GM21717 (cell line): ENCODE measurements around the gene PGS1.

Experiments
- ATAC-seq: cut with Tn5 transposase; IDR thresholded peaks from one replicate; pipeline ENCODE4 v1.9.1; 2021; ENCODE audit warnings: mild to moderate bottlenecking, moderate library complexity; ENCODE audit not compliant: unreplicated experiment

PGS1 gene

DNA sequence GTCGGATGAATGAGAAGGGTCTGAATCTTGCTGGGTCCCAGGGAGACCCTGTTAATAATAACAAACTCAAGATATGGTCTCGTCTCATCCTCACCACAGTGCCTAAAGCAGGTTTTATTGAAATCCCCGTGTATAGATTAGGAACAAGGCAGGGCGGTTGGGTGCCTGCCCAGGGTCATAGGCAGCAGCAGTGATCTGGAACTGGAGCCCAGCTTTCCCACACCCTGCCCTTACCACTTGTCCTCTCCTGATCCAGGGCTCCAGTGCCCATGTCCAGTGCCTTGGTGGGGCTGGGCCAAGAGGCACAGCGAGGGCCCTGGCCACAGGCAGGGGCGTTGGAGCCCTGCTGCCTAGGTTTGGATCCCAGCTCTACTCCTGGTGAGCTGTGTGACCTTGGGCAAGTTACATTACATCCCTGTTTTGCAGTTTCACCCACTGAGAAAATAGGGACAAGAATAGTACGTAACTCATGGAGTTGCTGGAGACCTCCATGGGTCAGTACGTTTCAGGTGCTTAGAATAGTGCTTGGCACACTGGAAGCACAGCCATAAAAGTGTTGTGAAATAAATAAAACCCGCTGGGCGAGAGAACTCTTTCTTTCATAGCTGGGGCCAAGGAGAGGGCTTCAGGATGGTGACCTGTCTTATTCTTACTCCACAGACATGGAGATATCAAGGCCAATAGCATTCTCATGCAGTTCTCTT is 32.5 kb upstream of the PGS1 start:
- ATAC-seq, result no peak

DNA sequence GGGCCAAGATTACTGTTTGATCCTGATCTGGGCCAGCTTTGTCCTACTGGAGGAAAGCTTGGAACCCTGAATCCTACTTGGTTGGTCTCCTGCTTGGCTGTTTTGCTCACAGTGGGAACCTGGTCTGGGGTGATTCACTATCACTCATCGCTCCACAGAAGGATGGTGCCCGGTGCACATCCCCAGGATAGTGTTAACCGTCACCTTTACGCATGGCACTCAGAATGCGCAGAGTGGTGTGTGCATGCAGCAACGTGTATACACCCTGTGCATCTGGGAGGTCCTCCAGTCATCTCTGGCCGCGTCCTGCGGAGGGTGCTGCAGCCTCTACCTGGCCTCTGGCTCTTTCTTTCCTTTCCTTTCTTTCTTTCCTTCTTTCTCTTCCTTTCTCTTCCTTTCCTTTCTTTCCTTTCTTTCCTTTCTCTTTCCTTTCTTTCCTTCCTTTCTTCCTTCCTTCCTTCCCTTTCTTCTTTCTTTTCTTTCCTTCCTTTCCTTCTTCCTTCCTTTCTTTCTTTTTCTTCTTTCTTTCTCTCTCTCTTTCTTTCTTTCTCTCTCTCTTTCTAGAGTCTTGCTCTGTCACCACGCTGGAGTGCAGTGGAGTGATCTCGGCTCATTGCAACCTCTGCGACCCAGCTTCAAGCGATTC is 31.7 kb upstream of the PGS1 start:
- no peak for ATAC-seq

DNA sequence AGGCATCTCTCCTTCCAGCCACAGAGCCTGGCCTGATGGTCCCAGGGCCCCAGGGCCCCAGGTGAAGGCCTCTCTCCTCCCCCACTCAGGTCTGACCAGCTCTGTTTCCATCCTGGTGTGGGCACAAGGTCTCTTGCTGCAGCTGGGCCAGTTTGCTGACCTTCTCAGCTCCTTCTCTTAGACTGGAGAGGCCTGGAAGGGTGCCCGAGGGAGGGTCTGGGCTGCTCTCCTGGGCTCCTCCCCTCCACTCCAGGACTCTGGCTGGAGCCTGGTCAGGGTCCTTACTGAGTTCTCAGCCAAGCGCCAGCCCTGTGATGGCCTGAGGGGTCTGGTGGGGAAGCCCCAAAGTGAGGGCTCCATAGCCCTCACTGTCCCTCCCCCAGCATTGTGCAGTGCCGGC is 31.0 kb upstream of the PGS1 start:
- no peak for ATAC-seq

DNA sequence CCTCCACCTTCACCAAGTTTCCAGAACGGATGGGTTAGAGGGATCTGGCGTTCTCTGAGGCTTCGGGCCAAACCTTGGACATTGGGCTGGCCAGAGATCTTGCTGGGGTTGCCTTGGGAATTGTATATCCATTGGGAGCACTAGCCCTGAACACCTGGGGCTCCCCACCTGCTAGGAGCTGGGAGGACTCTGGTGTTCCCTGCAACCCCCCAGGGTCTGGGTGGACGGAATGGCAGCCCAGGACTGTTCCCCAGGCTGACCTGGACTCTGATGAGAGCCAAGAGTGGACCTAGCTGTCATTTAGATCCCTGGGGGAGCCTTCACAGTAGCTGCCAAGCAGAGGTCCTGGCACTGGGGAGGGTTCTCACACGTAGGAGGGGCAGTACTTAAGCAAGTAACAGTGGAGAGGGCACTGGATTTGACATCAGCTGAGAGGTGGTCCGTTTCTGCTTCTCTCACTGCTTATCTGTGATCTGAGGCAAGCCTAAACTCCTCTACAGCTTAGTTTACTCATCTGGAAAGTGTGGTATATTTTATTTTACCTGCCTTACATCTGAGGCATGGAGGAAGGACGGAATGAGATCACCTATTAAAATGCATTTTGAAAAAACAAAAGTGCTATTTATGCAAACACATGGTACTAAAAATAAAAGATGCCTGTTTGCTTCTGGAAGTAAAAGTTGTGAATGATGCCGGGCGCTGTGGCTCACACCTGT is 30.2 kb upstream of the PGS1 start:
- no peak for ATAC-seq

DNA sequence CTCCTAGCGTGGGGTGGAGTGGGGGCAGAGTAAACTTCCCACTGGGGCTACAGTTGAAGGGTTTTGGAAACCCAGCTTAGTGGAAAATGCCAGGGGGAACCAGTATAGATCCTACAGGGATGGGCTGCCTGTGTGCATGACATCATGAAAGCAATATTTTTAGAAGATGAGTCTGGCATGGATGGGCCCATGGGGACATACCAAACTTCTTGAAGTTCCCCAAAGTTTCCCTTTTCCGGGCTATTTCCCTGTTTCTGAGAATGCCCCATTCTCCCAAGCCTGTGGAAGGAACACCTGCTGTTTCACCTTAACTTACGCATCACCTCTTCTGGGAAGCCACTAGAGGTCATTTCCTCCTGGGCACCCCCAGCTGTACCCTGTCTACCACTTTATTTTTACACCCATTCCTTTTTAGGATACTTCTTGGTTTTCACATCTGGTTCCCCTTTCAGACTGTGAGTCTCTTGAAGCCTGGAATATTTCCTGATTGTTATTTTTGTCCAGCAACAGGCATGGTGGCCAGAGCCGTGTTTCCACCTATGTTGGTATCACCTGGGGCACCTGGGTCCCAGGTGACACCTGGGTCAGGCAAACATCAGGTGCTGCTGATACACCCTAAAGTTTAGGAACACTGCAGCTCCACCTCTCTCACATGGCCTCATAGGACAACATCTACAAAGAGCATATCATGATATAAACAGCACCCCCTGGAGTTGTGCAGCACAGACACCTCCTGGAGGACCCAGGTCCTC is 28.4 kb upstream of the PGS1 start:
- no peak for ATAC-seq

DNA sequence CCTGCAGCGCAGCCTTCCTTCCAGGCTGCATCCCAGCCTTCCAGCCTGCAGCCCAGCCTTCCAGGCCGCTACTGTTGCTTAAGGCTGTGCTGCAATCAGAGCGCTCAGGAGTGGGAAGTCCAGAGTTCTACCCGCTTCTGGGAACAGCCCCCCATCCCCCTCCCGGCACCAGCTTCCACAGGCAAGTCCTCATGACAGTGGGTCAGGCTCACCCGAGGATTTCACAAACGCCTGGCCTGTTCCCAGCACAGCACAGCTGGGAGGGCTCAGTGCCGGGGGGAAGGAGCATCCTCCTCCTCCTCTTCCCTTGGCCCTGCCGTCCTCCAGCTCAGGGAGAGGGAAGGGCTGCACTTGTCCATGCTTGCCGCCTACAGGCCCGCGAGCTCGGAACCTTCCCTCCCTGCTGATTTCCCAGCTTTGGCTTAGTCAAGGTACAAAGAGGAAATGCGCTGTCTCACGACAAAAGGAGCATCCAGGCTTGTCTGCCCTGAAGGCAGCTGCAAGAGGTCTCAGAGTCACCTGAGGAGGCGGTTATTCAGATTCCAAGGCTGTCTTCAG is 26.9 kb upstream of the PGS1 start:
- no peak for ATAC-seq

DNA sequence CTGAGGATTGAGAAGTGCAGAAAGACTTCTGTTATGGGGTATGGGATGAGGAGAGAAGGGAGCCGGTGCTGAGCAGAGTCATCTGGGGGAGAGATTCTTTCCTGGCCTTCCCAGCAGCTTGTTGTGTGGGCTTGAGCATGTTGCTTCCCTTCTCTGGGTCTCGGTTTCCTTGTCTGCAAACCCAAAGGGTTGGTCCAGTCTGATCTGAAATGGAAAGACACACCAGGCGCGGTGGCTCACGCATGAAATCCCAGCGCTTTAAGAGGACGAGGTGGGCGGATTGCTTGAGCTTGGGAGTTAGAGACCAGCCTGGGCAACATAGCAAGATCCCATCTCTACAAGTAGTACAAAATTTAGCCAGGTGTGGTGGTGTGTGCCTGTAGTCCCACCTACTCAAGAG is 24.6 kb upstream of the PGS1 start:
- no peak for ATAC-seq

DNA sequence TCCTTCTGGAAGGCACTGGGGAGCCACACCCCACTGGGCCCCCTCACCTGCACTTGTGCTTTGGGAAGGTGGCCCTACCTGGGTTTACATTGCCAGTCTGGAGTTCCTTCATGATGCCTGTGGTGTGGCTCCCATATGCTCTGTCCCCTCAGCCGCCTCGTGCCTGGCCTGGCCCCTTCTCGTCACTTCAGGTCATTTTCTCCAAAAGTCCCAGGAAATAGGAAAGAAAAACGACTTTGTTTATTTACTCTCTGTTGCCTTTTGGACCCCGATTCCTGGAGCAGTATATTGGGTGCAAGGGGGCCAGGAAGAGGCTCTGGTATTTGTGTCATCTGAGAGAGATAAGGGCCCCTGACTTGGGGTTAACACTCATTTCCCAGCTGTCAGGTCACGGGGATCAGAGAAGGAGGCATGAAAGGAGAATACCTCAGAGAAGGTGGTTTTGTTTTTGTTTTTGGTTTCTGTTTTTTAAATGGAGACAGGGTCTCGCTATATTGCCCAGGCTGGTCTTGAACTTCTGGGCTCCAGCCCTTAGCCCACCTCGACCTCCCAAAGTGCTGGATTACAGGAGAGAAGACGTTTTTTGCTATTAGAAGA is 23.3 kb upstream of the PGS1 start:
- no peak for ATAC-seq

DNA sequence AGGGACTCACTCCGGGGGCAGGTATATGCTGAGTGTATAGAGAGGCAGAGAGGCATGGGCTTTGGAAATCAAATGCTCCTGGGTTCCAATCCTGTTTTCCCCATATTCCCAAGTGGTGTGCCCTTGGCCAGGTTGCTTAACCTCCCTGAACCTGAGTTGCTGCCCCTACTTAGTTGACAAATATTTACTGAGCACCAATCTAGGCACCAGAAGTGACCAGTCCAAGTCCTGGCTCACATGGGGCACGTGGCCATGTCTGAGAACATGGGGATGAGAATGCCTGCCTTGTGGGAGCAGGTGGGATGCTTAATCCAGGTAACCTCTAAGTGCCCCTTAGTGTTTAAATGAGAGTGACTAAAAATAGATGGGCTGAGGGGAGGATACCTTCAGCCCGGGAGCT is 22.7 kb upstream of the PGS1 start:
- no peak for ATAC-seq

DNA sequence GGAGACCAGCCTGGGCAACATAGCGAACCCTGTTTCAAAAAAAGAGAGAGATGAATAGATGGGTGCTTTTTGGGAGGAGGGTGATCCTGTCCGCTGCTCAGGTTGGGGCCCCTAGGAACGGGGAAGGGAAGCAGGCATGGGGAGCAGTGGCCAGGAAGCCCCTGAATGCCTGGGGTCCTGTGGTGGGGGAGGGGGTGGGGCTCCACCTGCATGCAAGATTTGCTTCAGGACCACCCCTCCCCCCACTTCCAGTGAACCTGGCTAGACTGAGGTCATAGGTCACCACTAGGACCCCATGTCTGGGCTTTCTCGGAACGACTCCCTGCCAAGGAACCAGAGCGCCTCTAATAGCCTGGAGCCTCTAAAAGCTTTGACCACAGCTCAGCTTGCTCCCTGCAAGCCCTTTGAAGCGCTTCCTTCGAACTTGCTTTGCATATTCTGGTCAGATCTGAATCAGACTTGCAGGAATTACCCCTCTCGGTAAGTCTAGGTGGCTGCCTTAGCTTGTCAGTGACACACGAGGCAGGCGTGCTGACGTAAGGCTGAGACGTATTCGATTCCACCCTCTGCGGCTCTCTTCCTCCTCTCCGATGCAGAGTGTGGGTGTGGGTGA is 22.2 kb upstream of the PGS1 start:
- ATAC-seq, result peak; percentile 37

DNA sequence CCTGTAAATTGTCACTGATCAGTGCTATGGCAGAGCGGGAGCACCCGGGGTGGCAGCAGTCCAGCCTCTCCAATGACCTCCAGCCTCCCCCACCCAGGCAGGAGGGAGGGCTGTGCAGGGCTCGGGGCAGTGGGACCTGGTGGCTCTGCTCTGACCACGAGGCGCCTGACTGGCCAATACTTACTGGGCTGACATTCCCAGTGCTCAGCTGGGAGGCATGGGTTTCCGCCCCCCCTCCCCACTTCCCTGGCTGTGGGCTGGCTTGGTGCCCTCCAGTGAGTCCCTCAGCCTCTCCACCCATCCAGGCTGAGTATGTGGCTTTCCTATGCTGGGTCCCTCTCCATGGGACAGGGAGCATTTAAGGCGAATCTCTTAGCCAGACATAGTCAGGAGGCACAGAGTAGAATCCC is 21.3 kb upstream of the PGS1 start:
- ATAC-seq, result no peak

DNA sequence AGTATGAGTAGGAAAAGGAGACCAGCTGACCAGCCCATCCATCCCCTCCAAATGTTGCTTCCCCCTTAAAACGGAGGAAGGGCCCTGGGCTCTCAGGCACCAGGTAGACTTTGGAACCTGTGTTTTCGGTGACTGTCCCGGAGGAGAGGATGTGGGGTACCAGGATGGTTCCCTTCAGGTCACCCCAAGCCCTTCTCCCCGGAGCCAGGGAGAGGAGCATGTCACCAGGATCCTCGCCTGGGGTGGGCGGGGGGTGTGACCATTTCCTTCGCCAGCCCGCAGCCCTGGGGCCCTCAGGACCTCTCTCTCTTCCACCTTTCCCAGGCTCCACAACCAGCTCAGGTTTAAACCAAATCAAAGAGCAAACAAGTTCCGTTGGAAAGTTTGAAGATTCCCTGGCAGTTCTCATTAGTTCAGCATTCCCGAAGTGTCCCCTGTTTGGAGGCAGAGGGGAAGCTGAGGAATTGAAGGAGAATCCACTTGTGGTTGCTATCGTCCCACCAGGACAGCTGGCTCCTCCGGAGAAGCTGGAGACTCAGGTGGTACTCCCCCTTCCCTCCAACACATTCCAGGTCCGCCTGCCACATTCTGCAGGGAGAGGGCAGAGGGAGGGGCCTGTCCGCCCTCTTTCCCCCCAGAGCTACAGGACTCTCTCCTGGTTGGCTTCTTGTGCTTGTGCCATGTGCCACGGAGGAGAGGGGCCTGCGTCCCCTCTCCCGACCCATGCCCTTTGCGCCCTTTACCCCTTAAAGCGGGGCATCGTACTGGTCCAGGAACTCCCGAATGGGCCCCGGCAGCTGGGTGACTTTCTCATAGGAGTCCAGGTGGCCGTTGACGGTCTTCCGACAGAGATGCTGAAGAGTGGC is 20.5 kb upstream of the PGS1 start:
- ATAC-seq, result no peak

DNA sequence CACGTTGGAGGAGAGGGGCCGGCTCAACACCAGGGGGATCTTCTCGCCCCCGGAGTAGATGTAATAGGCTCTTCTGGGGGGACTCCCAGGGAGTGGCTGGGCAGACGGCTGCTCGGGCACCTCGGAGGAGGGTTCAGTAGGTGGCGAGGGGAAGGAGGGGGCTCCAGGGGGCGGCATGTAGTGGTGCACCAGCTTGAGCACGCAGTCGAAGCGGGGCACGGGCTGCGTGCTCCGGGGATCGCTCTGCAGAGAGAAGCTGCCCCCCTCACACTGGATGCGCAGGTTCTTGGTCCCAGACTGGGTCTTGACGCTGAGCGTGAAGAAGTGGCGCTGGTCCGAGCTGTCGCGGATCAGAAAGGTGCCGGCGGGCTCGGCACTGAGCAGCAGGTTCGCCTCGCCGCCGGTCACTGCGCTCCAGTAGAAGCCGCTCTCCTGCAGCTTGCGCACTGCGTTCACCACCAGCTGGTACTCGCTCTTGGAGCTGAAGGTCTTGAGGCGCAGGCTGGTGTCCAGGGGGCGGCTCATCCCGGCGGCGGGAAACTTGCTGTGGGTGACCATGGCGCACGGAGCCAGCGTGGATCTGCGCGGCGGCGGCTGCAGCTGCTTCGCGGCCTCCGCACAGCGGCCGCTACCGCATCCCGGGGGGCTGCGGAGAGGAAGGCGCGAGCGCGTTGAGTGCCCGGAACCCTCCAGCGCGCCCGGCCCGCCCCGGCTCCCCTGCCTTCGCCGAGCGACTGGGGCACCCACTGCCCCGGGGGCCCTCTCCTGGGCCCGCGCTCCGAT is 19.7 kb upstream of the PGS1 start:
- no peak for ATAC-seq

DNA sequence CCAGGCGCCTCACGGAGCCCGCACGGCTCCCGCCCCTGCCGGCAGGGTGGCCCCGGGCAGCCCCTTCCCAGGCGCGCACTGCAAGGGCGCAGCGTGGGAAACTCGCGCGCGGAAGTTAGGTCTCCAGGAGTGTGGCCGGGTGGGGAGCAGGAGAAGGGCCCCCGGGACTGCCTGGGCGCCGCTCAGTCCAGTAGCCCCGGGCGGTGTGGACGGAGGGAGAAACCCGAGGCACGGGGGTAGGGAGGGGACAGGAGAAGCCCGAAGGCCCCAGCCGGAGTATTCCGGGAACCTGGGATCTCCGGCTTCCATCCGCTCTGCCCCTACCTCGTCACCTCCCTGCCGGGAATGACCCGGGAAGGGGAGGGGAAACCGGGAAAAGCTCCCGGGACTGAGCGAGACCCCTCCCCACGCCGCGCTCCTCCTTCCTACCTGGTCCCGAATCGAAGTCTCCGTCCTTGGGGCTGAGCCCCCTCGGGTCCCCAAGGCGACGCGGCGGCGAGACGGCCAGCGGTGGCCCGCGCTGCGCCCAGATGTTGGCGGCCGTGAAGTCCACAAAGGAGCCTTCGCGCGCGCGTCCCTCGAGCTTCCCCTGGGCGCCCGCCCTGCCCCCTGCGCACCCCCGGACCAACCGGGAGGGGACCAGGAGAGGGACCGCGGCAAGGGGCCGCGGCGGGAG is 19.0 kb upstream of the PGS1 start:
- no peak for ATAC-seq

DNA sequence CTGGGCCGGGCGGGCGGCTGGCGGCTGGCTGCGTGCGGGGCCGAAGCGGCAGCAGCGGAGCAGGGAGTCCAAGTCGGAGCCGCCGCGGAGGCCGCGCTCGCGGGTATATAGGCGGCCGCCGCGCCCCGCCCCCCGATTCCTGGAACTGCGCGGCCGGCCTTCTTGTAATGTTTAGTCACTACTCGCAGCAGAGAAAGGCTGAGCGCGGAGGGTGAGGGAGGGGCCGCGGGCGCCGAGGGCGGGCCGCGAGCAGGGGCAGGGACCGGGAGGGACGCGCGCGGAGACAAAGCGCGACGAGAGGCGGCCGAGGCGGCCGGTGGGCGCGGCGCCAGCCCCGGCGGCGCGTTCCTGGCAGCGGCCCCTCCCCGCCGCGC is 18.5 kb upstream of the PGS1 start, which contains the start of gene SOCS3:
Gene SOCS3 (minus strand): TSS at position 81 of the 374 bp plus-strand sequence. CDS start 982 bp downstream, outside the sequence.
- ATAC-seq, result peak; percentile 35

DNA sequence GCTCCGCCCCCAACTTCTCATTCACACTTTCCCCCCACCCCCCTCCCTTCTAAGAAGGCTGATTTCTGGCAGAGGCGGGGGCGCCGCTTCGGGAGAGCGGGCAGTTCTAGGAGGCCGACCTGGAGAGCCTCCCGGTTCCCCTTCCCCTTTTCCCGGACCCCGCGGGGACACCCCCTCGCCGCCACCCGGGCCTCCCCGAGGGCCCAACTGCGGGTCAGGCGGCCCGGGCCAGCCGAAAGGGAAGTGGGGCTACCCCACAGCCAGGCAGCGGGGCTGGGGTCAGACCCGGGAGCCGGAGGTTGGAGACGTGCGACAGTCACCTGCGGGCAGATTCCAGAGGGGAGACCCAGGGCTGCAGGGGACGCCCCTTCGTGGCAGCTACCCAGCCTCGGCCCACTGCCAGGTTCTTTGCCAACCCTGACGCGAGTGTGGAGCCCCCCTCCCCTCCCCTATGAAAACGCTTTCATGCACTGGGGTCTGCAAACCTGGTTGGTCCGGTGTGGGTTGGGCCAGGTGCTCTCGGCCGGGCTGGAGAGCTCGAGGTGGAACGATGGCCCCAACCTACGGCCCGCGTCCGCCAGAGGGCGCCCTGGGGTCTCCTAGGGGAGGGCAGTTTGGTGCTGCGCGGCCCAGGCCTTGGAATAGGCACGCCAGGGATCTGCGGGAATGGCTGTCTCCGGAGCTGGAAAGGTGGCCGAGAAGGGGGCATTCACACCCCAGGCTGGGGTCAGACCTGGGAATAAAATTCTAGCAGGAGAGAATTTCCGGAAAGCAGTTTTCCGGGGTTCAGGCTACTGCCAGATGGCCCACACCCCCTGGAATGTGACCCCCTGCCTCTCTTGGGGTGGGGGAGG is 17.9 kb upstream of the PGS1 start:
- peak; percentile 19 for ATAC-seq

DNA sequence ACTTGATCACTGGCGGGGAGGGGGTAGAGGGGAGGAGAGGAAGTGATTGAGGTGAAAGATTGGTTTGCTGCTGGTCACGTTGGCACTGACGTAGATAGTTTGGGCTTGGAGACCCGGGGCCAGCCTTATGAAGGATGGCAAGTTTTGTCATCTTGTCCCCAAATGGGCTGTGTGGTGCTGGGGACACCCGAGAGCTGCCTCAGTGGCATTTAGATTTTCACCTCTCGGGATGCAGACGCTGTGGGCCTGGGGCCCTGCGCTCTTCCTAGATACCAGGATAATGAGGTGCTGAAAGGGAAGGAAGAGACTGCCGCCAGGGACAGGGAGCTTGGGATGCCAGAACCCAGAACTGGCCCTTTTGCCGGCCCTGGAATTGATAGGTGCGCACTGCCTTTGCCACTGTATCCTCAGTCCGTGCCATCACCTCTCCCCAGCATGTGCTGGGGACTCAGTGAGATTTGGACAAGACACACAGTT is 17.2 kb upstream of the PGS1 start:
- ATAC-seq, result no peak
